ENCODE measurements around the gene SENP3. TPM values are rescaled to one million over a fixed set of nuclear protein-coding genes. Genes with fewer than 3 reads are reported as not detected.
A peak's percentile ranks its signal among the peaks of the same experiment; 100 is the strongest.

Gene SENP3
- total and polyA plus RNA-seq, 12 donors: 28.4 to 72.4 (median 43.9) TPM

DNA sequence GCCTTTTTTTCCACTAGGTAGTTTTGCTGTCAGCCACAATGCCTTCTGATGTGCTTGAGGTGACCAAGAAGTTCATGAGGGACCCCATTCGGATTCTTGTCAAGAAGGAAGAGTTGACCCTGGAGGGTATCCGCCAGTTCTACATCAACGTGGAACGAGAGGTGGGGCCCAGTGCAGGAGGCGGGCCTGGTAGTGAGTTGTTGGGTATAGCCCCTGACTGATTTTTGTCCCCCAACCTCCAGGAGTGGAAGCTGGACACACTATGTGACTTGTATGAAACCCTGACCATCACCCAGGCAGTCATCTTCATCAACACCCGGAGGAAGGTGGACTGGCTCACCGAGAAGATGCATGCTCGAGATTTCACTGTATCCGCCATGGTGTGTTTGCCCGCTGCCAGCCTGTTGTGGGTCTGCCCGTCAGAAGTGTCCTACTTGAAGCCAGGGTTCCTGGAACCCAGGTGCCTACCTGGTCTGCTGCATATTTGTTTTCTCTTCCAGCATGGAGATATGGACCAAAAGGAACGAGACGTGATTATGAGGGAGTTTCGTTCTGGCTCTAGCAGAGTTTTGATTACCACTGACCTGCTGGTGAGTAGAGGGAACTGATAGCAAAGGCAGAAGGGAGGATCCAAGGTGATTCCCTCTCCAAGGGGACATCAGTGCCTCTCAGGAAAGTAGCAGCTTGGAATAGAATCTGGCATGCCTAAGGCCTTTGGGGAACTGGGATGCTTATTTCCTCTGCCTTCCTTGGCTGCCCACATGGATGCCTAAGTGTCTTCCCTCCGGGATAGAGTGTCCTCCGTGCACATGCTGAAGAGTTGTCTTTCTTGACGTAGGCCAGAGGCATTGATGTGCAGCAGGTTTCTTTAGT lies 15.8 kb downstream of the SENP3 start:
- peak in 1 of 7 donors; percentile 16 for DNase-seq
- intact Hi-C loops (cut with DNase I): no loop called here
- 71 to 77% (median 72%) methylated on average over 15 to 17 of the region's 17 CpGs for WGBS, 4 donors
- no peak overlapping the region for H3K4me3 ChIP-seq
- H3K27me3 ChIP-seq: no peaks in the 10 kb centered on the region
- H3K27ac ChIP-seq: peak overlapping the region in 2 of 5 donors; percentile 45 to 96
- H3K4me1 ChIP-seq (replicated peaks in 1 of 2): peaks cover 37 to 73% of the 10 kb centered on the region in 2 donors
- TF ChIP-seq, protein P1, sequence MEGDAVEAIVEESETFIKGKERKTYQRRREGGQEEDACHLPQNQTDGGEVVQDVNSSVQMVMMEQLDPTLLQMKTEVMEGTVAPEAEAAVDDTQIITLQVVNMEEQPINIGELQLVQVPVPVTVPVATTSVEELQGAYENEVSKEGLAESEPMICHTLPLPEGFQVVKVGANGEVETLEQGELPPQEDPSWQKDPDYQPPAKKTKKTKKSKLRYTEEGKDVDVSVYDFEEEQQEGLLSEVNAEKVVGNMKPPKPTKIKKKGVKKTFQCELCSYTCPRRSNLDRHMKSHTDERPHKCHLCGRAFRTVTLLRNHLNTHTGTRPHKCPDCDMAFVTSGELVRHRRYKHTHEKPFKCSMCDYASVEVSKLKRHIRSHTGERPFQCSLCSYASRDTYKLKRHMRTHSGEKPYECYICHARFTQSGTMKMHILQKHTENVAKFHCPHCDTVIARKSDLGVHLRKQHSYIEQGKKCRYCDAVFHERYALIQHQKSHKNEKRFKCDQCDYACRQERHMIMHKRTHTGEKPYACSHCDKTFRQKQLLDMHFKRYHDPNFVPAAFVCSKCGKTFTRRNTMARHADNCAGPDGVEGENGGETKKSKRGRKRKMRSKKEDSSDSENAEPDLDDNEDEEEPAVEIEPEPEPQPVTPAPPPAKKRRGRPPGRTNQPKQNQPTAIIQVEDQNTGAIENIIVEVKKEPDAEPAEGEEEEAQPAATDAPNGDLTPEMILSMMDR (IDR thresholded peaks at IDR 0.05): peak in 1 of 6 experiments; percentile 5
- peak in 1 of 2 donors; percentile 13 for TF ChIP-seq POLR2A (IDR thresholded peaks at IDR 0.05)
- H3K36me3 ChIP-seq (replicated peaks in 1 of 2): peaks cover 0 to 53% of the 10 kb centered on the region in 2 donors
- H3K9me3 ChIP-seq (replicated peaks in 1 of 3): no peaks in the 10 kb centered on the region

DNA sequence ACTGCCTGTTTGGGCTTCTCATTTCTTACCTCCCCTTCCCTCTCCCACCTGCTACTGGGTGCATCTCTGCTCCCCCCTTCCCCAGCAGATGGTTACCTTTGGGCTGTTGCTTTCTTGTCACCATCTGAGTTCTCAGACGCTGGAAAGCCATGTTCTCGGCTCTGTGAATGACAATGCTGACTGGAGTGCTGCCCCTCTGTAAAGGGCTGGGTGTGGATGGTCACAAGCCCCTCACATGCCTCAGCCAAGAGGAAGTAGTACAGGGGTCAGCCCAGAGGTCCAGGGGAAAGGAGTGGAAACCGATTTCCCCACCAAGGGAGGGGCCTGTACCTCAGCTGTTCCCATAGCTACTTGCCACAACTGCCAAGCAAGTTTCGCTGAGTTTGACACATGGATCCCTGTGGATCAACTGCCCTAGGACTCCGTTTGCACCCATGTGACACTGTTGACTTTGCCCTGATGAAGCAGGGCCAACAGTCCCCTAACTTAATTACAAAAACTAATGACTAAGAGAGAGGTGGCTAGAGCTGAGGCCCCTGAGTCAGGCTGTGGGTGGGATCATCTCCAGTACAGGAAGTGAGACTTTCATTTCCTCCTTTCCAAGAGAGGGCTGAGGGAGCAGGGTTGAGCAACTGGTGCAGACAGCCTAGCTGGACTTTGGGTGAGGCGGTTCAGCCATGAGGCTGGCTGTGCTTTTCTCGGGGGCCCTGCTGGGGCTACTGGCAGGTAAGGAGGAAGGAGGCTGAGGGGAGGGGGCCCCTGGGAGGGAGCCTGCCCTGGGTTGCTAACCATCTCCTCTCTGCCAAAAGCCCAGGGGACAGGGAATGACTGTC lies 17.5 kb downstream of the SENP3 start, which contains the start of gene CD68:
CD68 (plus strand) TSS at position 638 of the 833 bp plus-strand sequence; CDS start at position 678, 40 bp downstream.
- H3K9me3 ChIP-seq (replicated peaks in 1 of 3): no peaks in the 10 kb centered on the region
- intact Hi-C loops (cut with DNase I): no loop called here
- 13 to 18% (median 15%) methylated on average over 6 to 7 of the region's 7 CpGs for WGBS, 4 donors
- peaks cover 40 to 78% of the 10 kb centered on the region in 2 donors for H3K4me1 ChIP-seq (replicated peaks in 1 of 2)
- peak within 1 kb of the TSS in 1 of 4 donors; percentile 54 for H3K4me3 ChIP-seq
- no peaks in the 10 kb centered on the region for H3K27me3 ChIP-seq
- H3K36me3 ChIP-seq (replicated peaks in 1 of 2): peaks cover 0 to 49% of the 10 kb centered on the region in 2 donors
- DNase-seq: peak; percentile 49 to 91 (median 86)
- TF ChIP-seq, protein P1 (IDR thresholded peaks at IDR 0.05): no peak
- TF ChIP-seq POLR2A (IDR thresholded peaks at IDR 0.05): peak; percentile 67 to 82
- H3K27ac ChIP-seq: peak within 1 kb of the TSS; percentile 47 to 97 (median 81)

DNA sequence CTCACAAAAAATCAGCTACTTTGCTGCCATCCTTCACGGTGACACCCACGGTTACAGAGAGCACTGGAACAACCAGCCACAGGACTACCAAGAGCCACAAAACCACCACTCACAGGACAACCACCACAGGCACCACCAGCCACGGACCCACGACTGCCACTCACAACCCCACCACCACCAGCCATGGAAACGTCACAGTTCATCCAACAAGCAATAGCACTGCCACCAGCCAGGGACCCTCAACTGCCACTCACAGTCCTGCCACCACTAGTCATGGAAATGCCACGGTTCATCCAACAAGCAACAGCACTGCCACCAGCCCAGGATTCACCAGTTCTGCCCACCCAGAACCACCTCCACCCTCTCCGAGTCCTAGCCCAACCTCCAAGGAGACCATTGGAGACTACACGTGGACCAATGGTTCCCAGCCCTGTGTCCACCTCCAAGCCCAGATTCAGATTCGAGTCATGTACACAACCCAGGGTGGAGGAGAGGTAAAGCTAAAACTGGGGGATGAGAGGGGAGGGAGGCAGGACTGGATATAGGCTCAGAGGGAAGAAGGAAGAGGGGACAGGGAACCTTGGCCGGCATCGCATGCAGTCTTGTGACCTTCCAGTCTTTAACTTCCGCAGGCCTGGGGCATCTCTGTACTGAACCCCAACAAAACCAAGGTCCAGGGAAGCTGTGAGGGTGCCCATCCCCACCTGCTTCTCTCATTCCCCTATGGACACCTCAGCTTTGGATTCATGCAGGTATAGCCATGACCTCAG lies 18.3 kb downstream of the SENP3 start:
- H3K4me1 ChIP-seq (replicated peaks in 1 of 2): peaks cover 41 to 78% of the 10 kb centered on the region in 2 donors

More for the DNA sequence above, 18.3 kb downstream of the SENP3 start:
- TF ChIP-seq, protein P1 (IDR thresholded peaks at IDR 0.05): no peak
- TF ChIP-seq POLR2A (IDR thresholded peaks at IDR 0.05): no peak
- 65 to 82% (median 70%) methylated on average over 9 to 12 of the region's 12 CpGs for WGBS, 4 donors
- H3K27ac ChIP-seq: peak overlapping the region; percentile 47 to 97 (median 81)
- H3K9me3 ChIP-seq (replicated peaks in 1 of 3): no peaks in the 10 kb centered on the region
- DNase-seq: no peak
- H3K4me3 ChIP-seq: peak overlapping the region in 1 of 4 donors; percentile 54
- H3K27me3 ChIP-seq: no peaks in the 10 kb centered on the region
- H3K36me3 ChIP-seq (replicated peaks in 1 of 2): peaks cover 0 to 41% of the 10 kb centered on the region in 2 donors
- intact Hi-C loops (cut with DNase I): no loop called here

All from adrenal gland (tissue), 12 donors.